SK-N-SH treated with all-trans-retinoic acid at 6 μM for 48 hours (cell line): Measurements from ENCODE around the gene LRRC14B.

Source experiments
- ATAC-seq: fragments of 200-7000 bp; cut with Tn5 transposase; 3 replicates; pipeline ENCODE4 v1.9.1; 2020; ENCODE audit warnings: mild to moderate bottlenecking, moderate library complexity
- ARNTL ChIP-seq: fragments of 450-650 bp; formaldehyde crosslinking; IDR thresholded peaks from 2 replicates; pipeline ENCODE4 v1.5.0; 2020; ENCODE audit warnings: low read depth, mild to moderate bottlenecking, moderate library complexity, borderline replicate concordance
- BACH2 ChIP-seq: fragments of 250-450 bp; sonication (Bioruptor Pico); IDR thresholded peaks from 2 replicates; pipeline ENCODE4 v1.9.0; 2021; ENCODE audit warnings: mild to moderate bottlenecking, borderline replicate concordance
- CREB5 ChIP-seq: fragments of 250-450 bp; sonication (Bioruptor Pico); IDR thresholded peaks from 2 replicates; pipeline ENCODE4 v1.5.1; 2020; ENCODE audit warnings: low read depth, mild to moderate bottlenecking, moderate library complexity
- CSRNP3 ChIP-seq: fragments of 250-450 bp; sonication (Bioruptor Pico); IDR thresholded peaks from 2 replicates; pipeline ENCODE4 v1.5.1; 2021; ENCODE audit warnings: mild to moderate bottlenecking, moderate library complexity
- ESRRG ChIP-seq: fragments of 250-450 bp; sonication (Bioruptor Pico); IDR thresholded peaks from 2 replicates; pipeline ENCODE4 v1.6.1; 2021; ENCODE audit warnings: mild to moderate bottlenecking
- GLIS3 ChIP-seq: fragments of 250-450 bp; sonication (Bioruptor Pico); IDR thresholded peaks from 2 replicates; pipeline ENCODE4 v1.5.0; 2020; ENCODE audit warnings: mild to moderate bottlenecking, moderate library complexity
- OSR1 ChIP-seq: fragments of 250-450 bp; sonication (Bioruptor Pico); IDR thresholded peaks from 2 replicates; pipeline ENCODE4 v1.8.0; 2022; ENCODE audit warnings: moderate library complexity, mild to moderate bottlenecking, inconsistent platforms
- PATZ1 ChIP-seq: fragments of 250-450 bp; sonication (Bioruptor Pico); IDR thresholded peaks from 2 replicates; pipeline ENCODE4 v1.8.0; 2020; ENCODE audit warnings: mild to moderate bottlenecking, moderate library complexity, borderline replicate concordance
- POU6F1 ChIP-seq: fragments of 250-450 bp; sonication (Bioruptor Pico); IDR thresholded peaks from 2 replicates; pipeline ENCODE4 v1.8.0; 2021; ENCODE audit warnings: low read depth, mild to moderate bottlenecking, moderate library complexity, borderline replicate concordance
- PPARA ChIP-seq: fragments of 250-450 bp; sonication (Bioruptor Pico); IDR thresholded peaks from 2 replicates; pipeline ENCODE4 v1.5.0; 2020; ENCODE audit warnings: mild to moderate bottlenecking, borderline replicate concordance
- RARB ChIP-seq: fragments of 250-450 bp; sonication (Bioruptor Pico); IDR thresholded peaks from 2 replicates; pipeline ENCODE4 v1.8.0; 2021; ENCODE audit warnings: mild to moderate bottlenecking, moderate library complexity
- SNAI2 ChIP-seq: fragments of 250-450 bp; sonication (Bioruptor Pico); IDR thresholded peaks from 2 replicates; pipeline ENCODE4 v1.5.0; 2020; ENCODE audit warnings: mild to moderate bottlenecking, moderate library complexity
- TCF4 ChIP-seq: fragments of 250-450 bp; sonication (Bioruptor Pico); IDR thresholded peaks from 2 replicates; pipeline ENCODE4 v1.8.0; 2021; ENCODE audit warnings: mild to moderate bottlenecking, moderate library complexity, borderline replicate concordance
- TOX ChIP-seq: fragments of 250-450 bp; sonication (Bioruptor Pico); IDR thresholded peaks from 2 replicates; pipeline ENCODE4 v1.8.0; 2021; ENCODE audit warnings: mild to moderate bottlenecking, moderate library complexity, borderline replicate concordance
- ZC3H10 ChIP-seq: fragments of 250-450 bp; sonication (Bioruptor Pico); IDR thresholded peaks from 2 replicates; pipeline ENCODE4 v1.5.1; 2021; ENCODE audit warnings: mild to moderate bottlenecking, moderate library complexity
- ZFP3 ChIP-seq: fragments of 250-450 bp; sonication (Bioruptor Pico); IDR thresholded peaks from 2 replicates; pipeline ENCODE4 v1.5.0; 2020; ENCODE audit warnings: mild to moderate bottlenecking, moderate library complexity
- ZFP30 ChIP-seq: fragments of 450-650 bp; formaldehyde crosslinking; IDR thresholded peaks from 2 replicates; pipeline ENCODE4 v1.5.0; 2022; ENCODE audit warnings: mild to moderate bottlenecking, moderate library complexity
- ZNF70 ChIP-seq: fragments of 450-650 bp; formaldehyde crosslinking; IDR thresholded peaks from 2 replicates; pipeline ENCODE4 v1.5.0; 2020; ENCODE audit warnings: mild to moderate bottlenecking, moderate library complexity
- ZNF8 ChIP-seq: fragments of 450-650 bp; formaldehyde crosslinking; IDR thresholded peaks from 2 replicates; pipeline ENCODE4 v1.5.0; 2020; ENCODE audit warnings: mild to moderate bottlenecking, moderate library complexity

The LRRC14B gene

GRCh38 chr5:144941-145340 is 46.4 kb upstream of the LRRC14B start:
- ATAC-seq, result no peak
- TF ChIP-seq ZNF70 (CRISPR knock-in tag), result no peak
- no peak for TF ChIP-seq GLIS3 (CRISPR knock-in tag)
- TF ChIP-seq BACH2 (CRISPR knock-in tag), result no peak
- no peak for TF ChIP-seq ZC3H10 (CRISPR knock-in tag)
- no peak for TF ChIP-seq RARB

GRCh38 chr5:145585-146323 is 45.5 kb upstream of the LRRC14B start:
- TF ChIP-seq OSR1 (CRISPR knock-in tag), result no peak
- no peak for TF ChIP-seq PPARA (CRISPR knock-in tag)
- TF ChIP-seq ZNF8 (CRISPR knock-in tag), result no peak
- TF ChIP-seq CSRNP3 (CRISPR knock-in tag), result no peak
- TF ChIP-seq ZFP30, result no peak
- no peak for TF ChIP-seq SNAI2 (CRISPR knock-in tag)
- TF ChIP-seq ZFP3, result no peak
- no peak for TF ChIP-seq PATZ1 (CRISPR knock-in tag)
- TF ChIP-seq POU6F1 (CRISPR knock-in tag), result no peak
- TF ChIP-seq ARNTL (CRISPR knock-in tag), result no peak
- TF ChIP-seq TCF4 (CRISPR knock-in tag), result no peak
- TF ChIP-seq RARB, result no peak
- TF ChIP-seq ESRRG (CRISPR knock-in tag), result no peak
- TF ChIP-seq ZNF70 (CRISPR knock-in tag), result no peak
- no peak for TF ChIP-seq BACH2 (CRISPR knock-in tag)
- TF ChIP-seq CREB5 (CRISPR knock-in tag), result no peak
- TF ChIP-seq TOX (CRISPR knock-in tag), result no peak
- ATAC-seq, result no peak

- no peak for TF ChIP-seq POU6F1 (CRISPR knock-in tag)
- no peak for TF ChIP-seq BACH2 (CRISPR knock-in tag)
- no peak for TF ChIP-seq TOX (CRISPR knock-in tag)
- no peak for TF ChIP-seq CREB5 (CRISPR knock-in tag)
- no peak for TF ChIP-seq GLIS3 (CRISPR knock-in tag)
- TF ChIP-seq RARB, result no peak
- TF ChIP-seq ZNF70 (CRISPR knock-in tag), result no peak
- TF ChIP-seq ZC3H10 (CRISPR knock-in tag), result no peak
- TF ChIP-seq PATZ1 (CRISPR knock-in tag), result no peak
- no peak for TF ChIP-seq PPARA (CRISPR knock-in tag)
- TF ChIP-seq, all 23 proteins: peak for 0
Measured at GRCh38 chr5:147751-148150, 43.5 kb upstream of the LRRC14B start.

More at GRCh38 chr5:147751-148150, 43.5 kb upstream of the LRRC14B start:
- no peak for ATAC-seq
